Sigmoid colon (tissue), 4 donors: ENCODE measurements around the gene MAPRE2.

Source experiments
- CTCF ChIP-seq, 4 experiments: fragments of 450-650 bp in 3 of 4; fragments of 200-600 bp in 1 of 4; IDR thresholded peaks; one replicate each; pipeline ENCODE4 v1.5.1; 2016 to 2019; ENCODE audit warnings: antibody characterized with exemption in 4 of 4, mild to moderate bottlenecking in 3 of 4, moderate library complexity in 2 of 4
- EP300 ChIP-seq, 4 donors: sonication (generic); formaldehyde crosslinking; IDR thresholded peaks; one replicate each; pipeline ENCODE4 v1.6.1; 2017; ENCODE audit warnings: antibody characterized with exemption in 4 of 4
- POLR2A ChIP-seq, 2 donors: fragments of 450-650 bp; IDR thresholded peaks; one replicate each; pipeline ENCODE4 v1.6.1; 2016; ENCODE audit warnings: antibody characterized with exemption in 2 of 2, mild to moderate bottlenecking in 2 of 2, moderate library complexity in 2 of 2

DNA sequence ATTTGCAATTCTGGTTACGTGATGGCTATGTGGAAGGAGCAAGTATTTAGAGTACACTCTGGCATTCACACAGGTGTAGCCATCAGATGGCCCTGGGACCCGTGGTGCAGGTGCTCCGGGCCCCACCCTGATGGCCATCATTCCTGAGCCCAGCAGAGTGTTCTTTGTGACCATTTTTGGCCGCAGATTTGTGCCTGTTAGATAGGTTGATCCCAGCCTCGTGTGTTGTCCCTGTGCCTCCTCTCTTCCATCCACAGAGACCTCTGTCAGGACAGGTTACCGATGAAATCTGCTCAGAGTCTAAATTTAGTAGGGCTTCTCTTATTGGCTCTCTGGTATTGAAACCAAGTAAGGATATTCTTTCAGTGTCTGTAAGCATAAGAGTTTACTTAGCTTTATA lies 33.9 kb downstream of the MAPRE2 start:
- TF ChIP-seq CTCF (IDR thresholded peaks at IDR 0.05) (no peak), POLR2A (IDR thresholded peaks at IDR 0.05) (no peak), EP300 (IDR thresholded peaks at IDR 0.05) (no peak)
